Ureter (tissue), 1 donor: ENCODE measurements around the gene PCID2. TPM values are rescaled to one million over a fixed set of nuclear protein-coding genes. Genes with fewer than 3 reads are reported as not detected.

Experiments
- DNase-seq: peaks from one replicate; pipeline ENCODE4 v3.0.0-alpha.2; 2020; ENCODE audit warnings: low spot score
- total RNA-seq: library from RNA; stranded (reverse); gene quantifications from one replicate; pipeline ENCODE4 v1.2.4, GENCODE V29; 2023
- donor health status: DM: yes; HTN: yes; CAD: no.

Gene PCID2
- total RNA-seq, 1 donor from 2014 or later: 48.7 TPM

GRCh38 chr13:113129480-113129879 lies 79.0 kb downstream of the PCID2 start:
- no peak for DNase-seq

Other genes starting within 250 kb of the PCID2 start
- gene MCF2L, start 239.5 kb downstream of the PCID2 start, total RNA-seq: 115 TPM
- not detected for gene F7, start 102.9 kb downstream of the PCID2 start, total RNA-seq
- gene F10, start 85.9 kb downstream of the PCID2 start, total RNA-seq: 9.4 TPM
- gene PROZ, start 50.0 kb downstream of the PCID2 start, total RNA-seq: not detected
- 86.8 TPM for gene CUL4A, start 944 bp upstream of the PCID2 start, total RNA-seq
- gene LAMP1, start 88.6 kb upstream of the PCID2 start, total RNA-seq: 223 TPM
- gene GRTP1, start 155.5 kb upstream of the PCID2 start, total RNA-seq: 25.2 TPM
- gene ADPRHL1, start 244.8 kb upstream of the PCID2 start, total RNA-seq: 4.2 TPM